Astrocyte (in vitro differentiated cells and primary cell): ENCODE results near the gene SMPD3.

Experiments
- CTCF ChIP-seq: IDR thresholded peaks from 2 replicates; pipeline ENCODE4 v1.5.1; 2011; ENCODE audit warnings: low read depth, mild to moderate bottlenecking, inconsistent platforms, low read length, moderate library complexity; ENCODE audit not compliant: insufficient read depth
- EZH2 ChIP-seq: IDR thresholded peaks from 2 replicates; pipeline ENCODE4 v1.6.1; 2012; ENCODE audit warnings: mild to moderate bottlenecking, low read length, inconsistent platforms; ENCODE audit not compliant: insufficient read depth

GRCh38 chr16:68384288-68385161 lies 63.8 kb downstream of the SMPD3 start:
- TF ChIP-seq EZH2 (no peak), CTCF (no peak)
